NCI-H1930 (cell line): ENCODE results near the gene SNX33.
"Not testable (repeated sequence)": the region's sequence is repeated elsewhere in the genome, so short reads cannot be mapped to it uniquely, and the experiment has no call there.

Experiments
- DNase-seq, 2 experiments: peaks; one replicate each; lab custom pipeline; 2025; lab: John Stamatoyannopoulos, UW

Gene SNX33

DNA sequence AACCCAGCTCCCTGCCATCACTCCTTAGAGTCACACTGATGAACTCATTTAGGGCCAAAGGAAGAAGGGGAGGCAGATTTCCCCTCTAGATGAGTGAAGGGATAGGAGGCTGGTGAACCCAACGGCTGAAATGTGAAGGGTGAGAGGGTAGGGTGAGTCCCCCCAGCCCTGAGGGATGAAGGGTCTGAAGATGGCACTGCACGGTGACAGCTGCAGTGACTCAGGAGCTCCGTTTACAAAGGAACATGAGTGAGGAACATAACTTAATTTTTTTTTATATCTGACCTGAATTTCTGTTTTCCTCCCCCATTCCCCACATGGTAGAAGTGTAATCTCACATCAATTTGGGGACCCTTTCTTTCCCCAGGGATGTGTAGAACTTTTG, 14.0 kb downstream of the SNX33 start:
- DNase-seq, result no peak

DNA sequence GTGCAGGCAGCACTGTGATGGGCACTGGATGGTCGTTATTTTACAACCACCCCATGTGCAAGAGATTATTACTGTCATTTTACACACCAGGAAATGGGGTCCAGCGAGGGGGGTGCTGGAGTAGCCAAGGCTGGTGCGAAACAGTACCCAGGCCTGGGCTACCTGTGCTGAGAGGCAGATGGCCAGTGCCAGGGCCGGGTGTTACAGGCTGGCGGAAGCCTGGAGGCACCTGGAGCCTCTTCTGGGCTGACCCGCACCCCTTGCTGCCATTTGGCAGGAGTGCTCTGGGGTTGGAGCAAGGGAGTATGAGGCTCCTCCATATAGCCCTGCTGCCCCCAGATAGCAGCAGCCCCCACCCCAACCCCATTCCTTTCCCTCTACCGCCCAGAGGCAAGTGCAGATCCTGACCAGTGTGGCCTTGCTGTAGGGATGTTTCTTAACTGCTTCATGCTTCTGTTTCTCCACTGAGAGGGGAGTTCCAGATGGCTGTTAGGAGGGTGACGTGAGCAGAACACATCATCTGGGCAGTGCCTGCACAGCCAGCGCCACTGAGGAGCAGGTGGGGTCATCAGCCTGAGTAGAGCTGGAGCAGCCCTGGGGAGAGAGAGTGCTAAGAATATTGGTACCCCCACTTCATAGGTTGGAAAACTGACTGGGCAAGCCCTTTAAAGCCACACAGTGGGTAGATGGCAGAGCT, 15.3 kb downstream of the SNX33 start:
- DNase-seq, result no peak

DNA sequence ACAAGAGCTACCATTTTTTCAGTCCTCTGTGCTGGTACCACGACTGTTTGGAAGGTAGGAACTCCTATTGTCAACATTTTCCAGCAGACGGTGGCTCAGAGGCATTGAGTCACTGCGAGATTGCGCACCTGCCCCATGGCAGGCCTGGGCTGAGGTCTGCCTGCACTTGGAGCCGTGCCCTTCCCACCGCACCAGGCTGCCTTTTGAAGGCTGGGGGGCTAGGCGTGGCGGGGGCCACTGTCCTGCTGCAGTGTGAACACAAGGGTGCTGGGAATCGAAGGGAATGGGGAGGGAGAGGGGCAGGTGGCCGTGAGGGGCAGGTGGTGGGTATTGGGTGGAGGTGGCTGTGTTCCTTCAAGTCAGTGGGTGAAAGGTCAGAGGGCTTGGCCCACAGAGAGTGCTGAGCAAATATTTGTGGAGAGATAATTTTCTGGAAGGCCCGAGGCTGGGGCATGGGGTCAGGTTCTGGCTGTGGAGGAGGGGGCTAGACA, 16.3 kb downstream of the SNX33 start:
- no peak for DNase-seq

DNA sequence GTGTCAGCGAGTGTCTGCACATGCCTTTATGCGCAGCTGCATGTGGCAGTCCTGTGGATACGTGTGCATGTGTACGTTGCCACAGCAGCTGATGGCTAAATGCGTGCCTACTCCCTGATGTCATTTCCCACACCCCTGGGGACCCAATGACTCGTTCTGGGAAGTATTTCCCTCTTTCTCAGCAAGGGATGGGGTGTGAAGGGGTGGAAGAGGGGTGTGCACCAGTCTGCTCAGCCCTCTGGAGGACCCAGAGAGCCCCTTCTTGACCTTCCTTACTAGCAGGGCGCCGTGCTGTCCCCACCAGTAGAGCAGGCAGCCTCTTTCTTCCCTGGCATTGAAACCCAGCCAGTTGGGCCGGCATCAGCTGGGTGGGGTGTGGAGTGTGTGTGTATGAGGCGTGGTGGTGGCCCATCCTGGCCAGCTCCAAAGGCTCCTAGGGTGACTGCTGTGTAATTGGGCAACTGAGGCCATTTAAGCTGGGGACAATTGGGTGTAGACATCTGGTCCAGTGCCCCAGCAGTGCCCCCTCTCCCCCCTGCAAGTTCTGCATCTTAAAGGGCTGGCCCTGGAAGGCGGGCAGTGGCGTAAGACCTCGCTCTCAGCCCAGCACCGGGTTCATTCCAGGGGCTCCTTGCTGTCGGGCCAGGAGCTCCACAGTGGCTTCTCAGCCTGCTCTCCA, 19.2 kb downstream of the SNX33 start:
- no peak for DNase-seq

DNA sequence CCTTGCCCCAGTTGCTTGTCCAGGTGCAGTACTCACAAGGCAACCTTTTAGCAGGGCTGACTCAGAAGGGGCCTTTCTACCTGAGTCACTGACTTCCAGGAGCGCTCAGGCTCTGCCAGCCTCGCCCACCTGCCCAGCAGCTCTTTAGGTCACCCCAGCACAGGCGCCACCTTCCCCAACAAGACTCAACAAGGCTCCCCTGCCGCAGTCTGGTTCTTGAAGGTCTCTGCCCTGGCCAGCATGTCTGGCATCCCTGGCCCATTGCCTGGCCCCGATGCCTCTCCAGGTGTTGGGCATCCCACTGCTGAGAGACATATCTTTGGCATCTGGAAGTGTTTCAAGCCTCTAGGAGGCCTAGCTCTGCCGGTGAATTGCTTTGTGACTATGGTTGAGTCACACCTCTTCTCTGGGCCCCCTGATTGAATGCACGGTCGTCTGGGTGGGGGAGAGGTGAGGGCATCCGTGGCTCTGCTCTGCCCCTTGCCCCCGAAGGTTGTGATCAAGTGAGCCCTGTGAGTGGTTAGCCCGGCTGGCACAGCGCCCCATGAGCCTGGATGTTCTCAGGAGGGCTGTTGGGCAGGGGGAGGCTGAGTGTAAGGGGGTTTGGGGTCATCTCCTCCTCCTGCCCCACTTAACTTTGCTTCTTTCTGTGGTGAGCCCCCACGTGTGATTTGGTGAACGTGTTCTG, 21.6 kb downstream of the SNX33 start:
- DNase-seq, result no peak

DNA sequence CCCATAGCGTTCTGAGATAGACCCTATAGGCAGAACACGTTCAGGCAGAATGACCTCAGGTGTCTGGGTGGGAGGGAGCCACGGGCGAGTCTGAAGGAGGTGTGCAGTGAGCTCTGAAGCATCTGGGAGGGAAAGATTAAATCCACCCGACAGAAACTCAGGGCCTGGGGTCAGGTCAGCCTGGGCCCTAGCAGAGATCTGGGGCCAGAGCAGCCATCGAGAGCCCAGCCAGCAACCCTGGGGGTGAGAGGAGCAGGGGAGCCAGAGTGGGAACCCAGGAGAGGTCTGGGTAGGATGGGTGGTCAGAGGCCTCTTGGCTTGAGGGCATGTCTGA, 22.1 kb downstream of the SNX33 start:
- DNase-seq, result no peak

DNA sequence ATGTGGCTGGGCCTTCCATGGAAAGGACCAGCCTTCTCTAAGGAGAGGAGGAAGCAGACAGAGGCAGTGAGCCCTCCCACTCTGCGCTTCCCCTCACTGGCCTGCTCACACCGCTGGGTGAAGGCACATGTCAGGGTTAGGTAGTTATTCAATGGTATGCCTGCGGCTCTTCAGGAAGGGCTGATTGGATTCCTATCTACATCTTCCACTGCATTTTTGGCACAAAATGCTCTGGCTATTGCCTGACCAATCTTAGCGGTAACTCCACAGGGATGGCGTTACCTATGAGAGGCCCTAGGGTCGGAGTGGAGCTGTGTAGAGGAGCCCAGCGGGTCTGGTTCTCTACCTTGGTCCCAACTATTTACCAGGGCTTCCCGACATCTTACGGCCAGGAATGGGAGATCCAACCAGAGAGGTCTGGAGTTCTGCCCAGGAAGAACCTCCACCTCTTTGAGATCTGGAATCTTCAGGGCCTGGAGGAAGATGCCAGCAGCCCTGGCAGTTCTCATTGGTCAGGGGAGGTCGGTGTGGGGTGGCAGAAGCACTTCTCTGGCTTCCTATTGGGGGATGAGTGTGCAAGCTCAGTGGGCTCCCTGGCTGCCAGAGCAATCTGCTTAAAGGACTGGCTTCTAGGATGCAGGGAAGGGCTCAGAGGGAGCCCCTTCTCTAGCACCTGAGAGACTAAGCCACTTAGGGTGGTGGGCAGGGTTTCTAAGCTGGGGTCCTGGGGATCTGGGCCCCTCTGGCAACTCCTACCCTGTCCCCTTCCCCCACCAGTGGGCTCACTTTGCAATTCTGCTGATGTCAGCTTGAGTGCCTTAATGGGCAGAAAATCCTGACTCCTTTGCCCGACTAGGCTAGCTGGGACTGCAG, 24.3 kb downstream of the SNX33 start:
- no peak for DNase-seq

DNA sequence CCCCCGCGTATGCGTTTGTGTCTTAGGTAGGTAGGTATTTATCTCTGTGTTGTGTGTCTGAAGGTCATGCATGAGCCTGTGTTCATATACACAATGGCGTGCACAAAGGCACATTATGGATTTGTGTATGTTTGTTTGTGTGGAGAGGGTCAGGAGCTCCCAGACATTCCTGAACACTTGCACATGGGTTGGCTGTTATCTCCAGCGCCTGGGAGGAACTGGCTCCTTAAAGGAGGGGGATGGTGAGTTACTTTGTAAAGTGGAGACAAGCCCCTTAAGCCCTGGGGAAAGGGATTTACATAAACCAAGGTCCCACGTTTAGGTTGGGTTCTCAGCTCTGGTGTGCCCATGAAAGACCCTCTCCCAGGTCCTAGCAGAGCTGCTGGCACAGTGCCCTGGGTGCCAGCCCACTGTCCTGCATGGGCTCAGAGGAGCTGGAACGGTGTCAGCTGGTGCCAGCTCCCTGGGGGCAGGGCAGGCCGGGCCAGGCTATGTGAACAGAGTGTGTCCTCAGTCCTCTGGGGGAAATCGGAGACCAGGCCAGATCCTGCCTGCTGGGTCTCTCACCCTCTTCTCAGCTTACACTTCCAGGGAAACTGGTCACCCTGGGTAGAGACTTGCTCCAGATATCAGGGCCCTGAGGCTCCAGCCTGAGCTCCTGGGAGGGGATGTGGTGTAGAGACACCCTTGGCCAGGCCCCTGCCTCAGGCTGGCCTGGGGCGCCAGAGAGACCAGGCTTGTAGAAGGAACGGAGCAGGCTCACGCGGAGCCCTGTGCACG, 25.1 kb downstream of the SNX33 start:
- DNase-seq, result no peak

DNA sequence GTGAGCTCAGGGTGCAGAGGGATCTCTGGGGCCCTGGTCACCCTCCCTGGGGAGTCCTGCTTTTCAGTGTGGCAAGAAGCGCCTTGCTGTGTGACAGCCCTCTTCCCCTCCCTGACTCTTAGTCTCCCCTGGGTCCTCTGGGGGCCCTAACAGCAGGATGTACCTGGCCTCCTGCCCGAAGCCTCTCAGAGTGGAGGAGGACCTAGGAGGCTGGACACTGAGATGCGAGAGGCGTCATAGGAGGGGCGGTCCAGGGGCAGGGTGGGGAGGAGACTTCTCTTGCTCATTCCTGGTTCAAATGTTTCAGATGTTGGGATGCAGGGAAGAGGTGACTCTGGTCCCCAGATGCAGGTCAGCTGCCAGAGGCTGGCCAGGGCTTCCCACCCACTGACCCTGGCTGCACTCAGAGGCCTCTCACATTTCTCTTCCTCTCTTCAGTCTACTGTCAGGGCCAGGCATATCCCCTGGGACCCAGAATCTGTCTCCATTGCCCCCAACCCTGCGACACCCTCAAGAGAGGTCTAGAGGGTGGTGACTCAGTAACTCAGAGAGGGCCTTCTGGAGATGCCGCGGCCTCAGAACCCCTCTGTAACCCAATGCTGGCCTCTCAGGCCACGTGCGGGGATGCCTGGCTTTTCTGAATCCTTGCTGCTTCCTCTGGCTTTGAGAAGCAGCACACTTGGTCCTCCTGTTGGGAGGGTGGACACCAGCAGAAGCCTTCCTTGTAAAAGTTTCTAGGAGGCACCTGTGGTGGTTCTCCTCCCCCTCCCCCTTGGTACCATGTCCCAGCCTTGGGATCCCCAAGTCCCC, 25.9 kb downstream of the SNX33 start:
- no peak for DNase-seq

DNA sequence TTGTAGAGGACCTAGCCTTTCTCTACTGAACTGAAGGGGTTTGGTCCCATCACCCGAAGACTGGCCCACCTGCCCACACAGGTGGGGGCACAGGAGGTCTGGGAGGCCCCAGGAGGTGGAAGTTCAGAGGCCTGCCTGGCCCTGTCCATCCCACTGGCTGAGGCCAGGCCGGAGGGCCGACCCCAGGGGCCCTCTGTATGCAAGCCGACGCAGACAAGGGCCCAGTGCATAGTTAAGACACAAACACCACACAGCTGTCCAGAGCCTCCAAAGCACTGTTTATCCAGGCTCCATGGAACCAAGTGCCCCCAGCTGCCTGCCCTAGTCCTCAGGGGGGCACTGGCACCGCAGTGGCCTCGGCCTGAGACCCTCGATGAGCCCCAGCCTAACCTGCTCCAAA, 26.7 kb downstream of the SNX33 start:
- DNase-seq, result no peak

DNA sequence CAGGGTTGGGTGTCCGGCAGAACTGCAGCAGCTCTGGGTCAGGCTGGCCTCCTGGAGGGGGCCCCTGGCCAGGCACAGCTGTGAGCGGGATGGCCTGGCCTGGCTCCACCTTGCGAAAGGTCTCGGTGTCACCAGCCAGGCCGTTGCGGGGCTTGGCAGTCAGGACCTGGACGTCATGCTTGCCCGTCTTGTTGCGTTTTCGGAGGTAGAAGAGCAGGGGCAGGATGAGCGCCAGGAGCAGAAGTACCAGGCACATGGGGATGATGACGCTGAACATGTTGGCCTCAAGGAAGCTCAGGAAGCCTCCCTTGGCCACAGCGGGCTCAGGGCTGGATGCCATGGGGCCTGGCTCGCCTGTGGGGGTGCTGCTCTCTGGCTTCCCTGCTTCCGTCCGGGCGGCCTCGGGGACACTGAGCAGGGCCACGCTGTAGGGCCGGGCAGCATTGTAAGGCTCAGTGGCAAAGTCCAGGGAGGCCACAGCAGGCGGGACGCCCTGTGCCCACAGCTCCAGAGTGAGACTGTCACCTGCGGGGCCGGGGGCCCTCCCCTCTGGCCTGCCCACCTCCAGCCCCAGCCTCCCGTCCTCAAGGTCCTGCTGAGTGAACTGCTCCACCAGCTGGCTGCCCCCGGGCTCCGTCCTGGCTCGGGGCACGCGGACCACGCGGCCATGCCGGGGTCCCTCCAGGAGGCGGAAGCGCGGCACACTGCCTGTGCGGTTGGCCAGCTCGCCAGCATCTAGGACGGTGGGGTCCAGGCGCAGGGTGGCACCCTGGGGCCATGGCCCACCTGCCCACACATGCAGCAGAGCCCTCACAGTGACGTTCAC, 28.1 kb downstream of the SNX33 start:
- DNase-seq, result no peak

DNA sequence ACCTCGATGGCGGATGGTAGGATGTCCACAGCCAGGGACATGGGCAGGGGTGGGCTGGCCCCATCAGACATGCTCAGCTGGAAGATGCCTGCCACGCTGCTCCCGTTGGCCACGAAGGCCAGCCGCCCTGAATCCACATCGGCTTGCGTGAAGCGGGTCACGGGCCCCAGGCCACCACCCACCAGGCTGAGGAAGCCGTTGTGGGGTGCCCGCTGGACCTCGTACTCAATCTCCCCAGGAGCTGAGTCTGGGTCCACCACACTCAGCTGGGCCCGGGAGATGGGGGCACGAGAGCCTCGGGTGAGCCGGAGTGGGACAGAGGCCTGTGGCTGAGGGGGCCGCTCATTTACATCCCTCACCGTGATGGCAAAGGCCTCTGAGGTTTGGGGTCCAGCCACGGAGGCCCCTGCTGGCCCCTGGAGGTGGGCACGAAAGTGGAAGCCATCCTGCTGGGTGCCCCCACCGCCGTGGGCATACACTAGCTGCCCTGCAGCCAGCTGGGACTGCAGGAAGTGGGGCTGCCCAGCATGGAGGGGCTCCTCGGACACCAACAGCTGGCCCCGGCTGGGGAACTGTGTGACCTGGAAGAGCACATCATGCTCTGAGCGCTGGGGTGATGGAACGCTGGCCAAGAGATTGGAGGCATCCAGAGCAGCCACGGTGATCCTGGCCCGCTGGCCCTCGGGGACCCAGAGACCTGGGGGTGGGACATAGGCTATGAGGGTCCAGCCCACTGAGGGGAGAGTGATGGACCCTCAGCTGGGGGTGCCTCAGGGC, 29.2 kb downstream of the SNX33 start:
- no peak for DNase-seq

DNA sequence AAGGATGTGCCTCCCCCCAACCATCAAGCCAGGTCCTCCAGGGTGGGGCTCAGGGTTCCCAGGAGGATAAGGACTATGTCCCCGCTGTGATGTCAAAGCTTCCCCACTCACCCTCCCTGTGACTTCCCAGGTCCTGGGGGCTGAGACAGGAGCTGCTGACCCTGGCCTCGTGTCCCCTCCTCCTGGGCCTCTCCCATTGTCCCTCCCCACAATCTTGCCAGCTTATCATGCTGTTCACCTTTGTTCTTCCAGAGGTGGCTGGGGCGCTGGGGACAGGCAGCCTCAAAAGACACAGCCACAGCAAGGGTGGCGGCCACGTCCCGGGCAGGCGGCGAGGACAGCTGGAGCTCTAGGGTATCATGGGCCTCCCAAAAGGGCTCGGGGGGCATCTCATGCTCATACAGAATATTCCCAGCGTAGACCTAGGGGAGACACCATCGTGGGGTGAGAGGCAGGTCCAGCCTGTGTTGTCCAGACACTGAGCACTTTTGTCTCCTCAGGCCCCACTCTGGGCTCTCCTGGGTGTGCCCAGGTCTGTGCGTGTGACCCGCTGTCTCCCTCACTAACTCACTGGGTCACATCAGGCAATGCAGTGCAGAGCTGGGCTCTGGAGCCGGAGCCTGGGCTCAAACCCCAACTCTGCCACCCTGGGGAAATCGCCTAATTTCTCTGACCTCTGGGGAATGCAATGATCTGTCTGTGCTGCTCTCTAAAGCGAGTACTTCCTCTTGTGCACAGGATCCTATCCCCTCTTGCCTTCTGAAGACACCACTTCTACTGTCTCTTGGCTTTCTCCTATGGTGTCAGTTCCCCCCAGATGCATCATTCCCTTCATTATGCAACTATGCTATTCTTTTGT, 30.0 kb downstream of the SNX33 start:
- no peak for DNase-seq

DNA sequence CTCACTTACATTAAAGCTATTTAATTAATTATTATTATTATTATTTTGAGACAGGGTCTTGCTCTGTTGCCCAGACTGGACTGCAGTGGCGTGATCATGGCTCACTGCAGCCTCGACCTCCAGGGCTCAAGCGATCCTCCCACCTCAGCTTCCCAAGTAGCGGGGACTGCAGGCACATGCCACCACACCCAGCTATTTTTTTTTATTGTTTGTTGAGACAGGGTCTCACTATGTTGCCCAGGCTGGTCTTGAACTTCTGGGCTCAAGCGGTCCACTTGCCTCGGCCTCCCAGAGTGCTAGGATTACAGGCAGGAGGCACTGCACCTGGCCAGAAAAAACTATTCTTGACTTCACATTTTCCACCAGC, 30.6 kb downstream of the SNX33 start:
- DNase-seq, result not testable (repeated sequence)

DNA sequence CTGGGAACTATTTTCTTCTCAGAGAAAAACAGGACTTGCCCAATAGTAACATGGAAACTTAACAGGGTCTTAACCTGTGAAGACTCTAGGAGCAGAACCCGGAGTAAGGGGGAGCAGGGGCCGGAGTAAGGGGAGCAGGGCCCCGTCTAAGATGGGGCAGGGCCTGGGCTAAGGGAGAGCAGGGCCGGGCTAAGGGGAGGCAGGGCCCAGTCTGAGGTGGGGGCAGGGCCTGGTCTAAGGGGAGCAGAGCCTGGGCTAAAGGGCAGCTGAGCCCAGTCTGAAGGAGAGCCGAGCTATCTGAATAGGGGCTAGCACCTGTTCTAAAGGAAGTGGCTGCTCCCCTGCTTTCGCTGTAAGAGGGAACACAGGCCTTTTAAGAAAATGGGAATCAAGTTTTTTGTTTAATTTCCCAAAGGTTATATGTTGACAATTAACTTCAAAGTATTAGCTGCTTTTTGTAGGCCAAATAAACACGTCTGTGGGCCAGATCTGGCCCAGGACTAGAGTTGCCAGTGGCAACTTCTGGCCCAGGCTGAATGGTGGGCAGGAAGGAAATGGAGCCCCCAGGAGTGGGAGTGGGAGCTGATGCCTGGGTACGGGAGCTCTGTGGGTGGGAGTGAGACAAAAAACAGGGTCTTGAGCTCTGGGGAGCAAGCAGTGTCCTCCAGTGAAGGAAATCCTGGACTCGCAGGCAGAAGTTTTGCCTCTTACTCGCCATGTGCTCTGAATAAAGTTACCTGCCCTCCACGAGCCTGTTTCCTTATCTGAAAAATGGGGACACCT, 32.5 kb downstream of the SNX33 start:
- DNase-seq, result no peak

DNA sequence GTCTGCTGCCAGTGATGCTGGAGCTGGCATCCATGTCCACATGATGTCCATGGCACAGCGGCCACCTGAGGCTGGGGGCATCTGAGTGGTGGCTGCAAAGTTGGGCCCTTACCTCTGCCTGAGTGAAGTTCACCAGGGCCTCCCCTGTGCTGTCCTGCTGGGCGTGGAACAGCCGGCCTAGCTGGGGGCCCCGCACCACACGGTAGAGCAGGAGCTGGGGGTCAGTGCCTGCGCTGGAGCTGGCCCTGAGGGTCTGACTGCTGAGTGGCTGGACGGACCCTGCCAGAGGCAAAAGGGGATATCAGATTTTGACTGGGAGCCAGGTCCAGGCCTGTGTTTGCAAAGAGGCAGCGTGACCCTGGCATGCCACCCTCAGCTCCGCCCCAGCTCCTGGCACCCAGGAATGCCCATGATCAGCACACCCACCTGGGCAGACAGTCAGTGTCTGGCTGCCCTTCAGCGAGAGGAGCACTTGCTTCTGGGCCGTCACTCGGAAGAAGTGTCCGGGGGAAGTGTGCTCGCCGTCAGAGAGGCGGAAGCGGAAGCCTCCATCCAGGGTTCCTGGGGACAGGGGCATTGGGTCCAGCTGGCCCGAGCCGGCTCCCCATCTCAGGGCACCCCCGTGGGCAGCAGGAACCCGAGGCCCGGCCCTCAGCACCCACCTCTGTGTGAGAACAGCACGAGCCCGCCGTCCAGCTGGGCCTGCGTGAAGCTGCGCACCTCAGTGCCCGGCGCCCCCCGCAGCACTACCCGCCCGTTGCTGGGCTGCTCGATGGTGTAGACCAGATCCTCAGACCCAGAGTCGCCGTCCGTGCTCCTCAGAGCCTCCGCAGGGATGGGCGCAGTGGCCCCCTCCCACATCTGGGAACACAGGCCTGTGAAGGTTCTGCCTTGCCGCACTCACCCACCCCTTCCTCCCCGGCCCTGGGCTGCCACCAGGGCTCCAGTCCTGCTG, 34.7 kb downstream of the SNX33 start:
- no peak for DNase-seq
